ENCODE measurements around the gene FANCD2OS. TPM values are rescaled to one million over a fixed set of nuclear protein-coding genes. Genes with fewer than 3 reads are reported as not detected.
"Not testable (repeated sequence)": the region's sequence is repeated elsewhere in the genome, so short reads cannot be mapped to it uniquely, and the experiment has no call there.

Gene FANCD2OS
- total RNA-seq, 1 donor from 2014 or later: not detected

- Histone ChIP-seq H3K4me3 (no peak overlapping the region), H3K4me1 (no peaks in the 10 kb centered on the region), H3K27ac (no peak overlapping the region), H3K9me3 (no peaks in the 10 kb centered on the region), H3K27me3 (no peaks in the 10 kb centered on the region), H3K36me3 (no peaks in the 10 kb centered on the region)
- no peak for DNase-seq (ENCODE audit: low spot score in 2 of 2)
- no peak for TF ChIP-seq CTCF (IDR thresholded peaks at IDR 0.05)
- intact Hi-C loops (cut with DNase I): no loop called here
These were observed 29.1 kb upstream of the FANCD2OS start for GRCh38 chr3:10137178-10137577.

GRCh38 chr3:10136426-10137005 lies 28.5 kb upstream of the FANCD2OS start:
- TF ChIP-seq CTCF (IDR thresholded peaks at IDR 0.05): no peak
- no peak for DNase-seq (ENCODE audit: low spot score in 2 of 2)
- Histone ChIP-seq H3K4me3 (no peak overlapping the region), H3K27me3 (no peaks in the 10 kb centered on the region), H3K36me3 (no peaks in the 10 kb centered on the region), H3K9me3 (no peaks in the 10 kb centered on the region), H3K4me1 (no peaks in the 10 kb centered on the region), H3K27ac (no peak overlapping the region)
- intact Hi-C loops (cut with DNase I): no loop called here

GRCh38 chr3:10135872-10136271 lies 27.8 kb upstream of the FANCD2OS start:
- H3K36me3 ChIP-seq; H3K9me3 ChIP-seq; H3K27me3 ChIP-seq; H3K4me3 ChIP-seq; H3K4me1 ChIP-seq; H3K27ac ChIP-seq; intact Hi-C loops (cut with DNase I); DNase-seq (ENCODE audit: low spot score in 2 of 2): not testable (repeated sequence)

- TF ChIP-seq CTCF (IDR thresholded peaks at IDR 0.05): no peak
- intact Hi-C loops (cut with DNase I): no loop called here
- no peaks in the 10 kb centered on the region for H3K27me3 ChIP-seq
- H3K9me3 ChIP-seq: no peaks in the 10 kb centered on the region
- DNase-seq (ENCODE audit: low spot score in 2 of 2): no peak
- peaks cover 0 to 1% of the 10 kb centered on the region in 2 donors for H3K4me1 ChIP-seq
- H3K36me3 ChIP-seq: peaks cover 33 to 34% of the 10 kb centered on the region in 2 donors
- H3K27ac ChIP-seq: no peak overlapping the region
- H3K4me3 ChIP-seq: no peak overlapping the region
These were observed 14.7 kb upstream of the FANCD2OS start for GRCh38 chr3:10122724-10123123.

- Histone ChIP-seq H3K4me1 (peaks cover 6 to 11% of the 10 kb centered on the region in 2 donors), H3K4me3 (no peak overlapping the region), H3K27ac (no peak overlapping the region), H3K9me3 (no peaks in the 10 kb centered on the region), H3K27me3 (no peaks in the 10 kb centered on the region), H3K36me3 (peaks cover 18 to 19% of the 10 kb centered on the region in 2 donors)
- TF ChIP-seq CTCF (IDR thresholded peaks at IDR 0.05): no peak
- intact Hi-C loops (cut with DNase I): no loop called here
- DNase-seq (ENCODE audit: low spot score in 2 of 2): no peak
These were observed 13.0 kb upstream of the FANCD2OS start for GRCh38 chr3:10121064-10121463.

GRCh38 chr3:10119376-10119775 lies 11.3 kb upstream of the FANCD2OS start:
- peaks cover 3 to 5% of the 10 kb centered on the region in 2 donors for H3K36me3 ChIP-seq
- no peak overlapping the region for H3K4me3 ChIP-seq
- H3K27me3 ChIP-seq: no peaks in the 10 kb centered on the region
- intact Hi-C loops (cut with DNase I): loop anchor here (10.0 kb wide), 1 partner anchor 405 kb away; no protein-coding TSS in a partner anchor
- no peak overlapping the region for H3K27ac ChIP-seq
- H3K9me3 ChIP-seq: no peaks in the 10 kb centered on the region
- TF ChIP-seq CTCF (IDR thresholded peaks at IDR 0.05): no peak
- peaks cover 6 to 11% of the 10 kb centered on the region in 2 donors for H3K4me1 ChIP-seq
- no peak for DNase-seq (ENCODE audit: low spot score in 2 of 2)

Measured in ascending aorta (tissue), 2 donors.